C1 segment of cervical spinal cord (tissue), 14 donors: Measurements from ENCODE around the gene PSMD5.
A peak's percentile ranks its signal among the peaks of the same experiment; 100 is the strongest.

Experiments used
- DNase-seq, 14 donors: peaks; one replicate each; lab custom pipeline; 2025; lab: John Stamatoyannopoulos, UW

The PSMD5 gene

GRCh38 chr9:120855827-120856670, 13.3 kb upstream of the PSMD5 start:
- no peak for DNase-seq

GRCh38 chr9:120854596-120855327, 12.0 kb upstream of the PSMD5 start:
- DNase-seq = no peak

- DNase-seq = no peak
These were observed 10.5 kb upstream of the PSMD5 start for GRCh38 chr9:120853198-120853597.

GRCh38 chr9:120852240-120853010, 9.7 kb upstream of the PSMD5 start:
- no peak for DNase-seq

- DNase-seq = no peak
These were observed 8.7 kb upstream of the PSMD5 start for GRCh38 chr9:120851449-120851848.

GRCh38 chr9:120850315-120850714, 7.6 kb upstream of the PSMD5 start:
- no peak for DNase-seq

- DNase-seq = no peak
These were observed 4.2 kb upstream of the PSMD5 start for GRCh38 chr9:120846906-120847305.

GRCh38 chr9:120846251-120846889, 3.6 kb upstream of the PSMD5 start:
- no peak for DNase-seq

GRCh38 chr9:120845255-120845654, 2.5 kb upstream of the PSMD5 start:
- DNase-seq = no peak

GRCh38 chr9:120841930-120842684, 615 bp downstream of the PSMD5 start:
- DNase-seq = peak in 1 of 14 donors; percentile 67

- no peak for DNase-seq
These were observed 3.6 kb downstream of the PSMD5 start for GRCh38 chr9:120839146-120839545.

- DNase-seq = no peak
These were observed 4.8 kb downstream of the PSMD5 start for GRCh38 chr9:120837921-120838320.

GRCh38 chr9:120833325-120833724, 9.4 kb downstream of the PSMD5 start:
- no peak for DNase-seq

- no peak for DNase-seq
These were observed 9.9 kb downstream of the PSMD5 start for GRCh38 chr9:120832807-120833206.

- DNase-seq = no peak
These were observed 11.9 kb downstream of the PSMD5 start for GRCh38 chr9:120830865-120831264.

- no peak for DNase-seq
These were observed 12.6 kb downstream of the PSMD5 start for GRCh38 chr9:120830151-120830550.

GRCh38 chr9:120829650-120830049, 13.1 kb downstream of the PSMD5 start:
- DNase-seq = no peak

GRCh38 chr9:120820095-120820494, 22.6 kb downstream of the PSMD5 start:
- DNase-seq = no peak

- no peak for DNase-seq
These were observed 24.1 kb downstream of the PSMD5 start for GRCh38 chr9:120818595-120818994.

GRCh38 chr9:120815075-120815474, 27.6 kb downstream of the PSMD5 start:
- DNase-seq = no peak

GRCh38 chr9:120808931-120809330, 33.8 kb downstream of the PSMD5 start:
- DNase-seq = no peak
